K562 (cell line): ENCODE measurements around the gene PIP5K1B. TPM values are rescaled to one million over a fixed set of nuclear protein-coding genes. Genes with fewer than 3 reads are reported as not detected.

Experiments
- CREB3 ChIP-seq: fragments of 450-650 bp; conservative IDR thresholded peaks from 2 replicates; pipeline ENCODE4 v1.6.1; 2016; ENCODE audit warnings: missing genetic modification characterization, low read depth, mild to moderate bottlenecking, missing compliant biosample characterization, moderate library complexity
- MCM5 ChIP-seq: fragments of 450-650 bp; IDR thresholded peaks from 2 replicates; pipeline ENCODE4 v1.6.1; 2016; ENCODE audit warnings: low read depth
- PTRF ChIP-seq: fragments of 450-650 bp; IDR thresholded peaks from 2 replicates; pipeline ENCODE4 v1.6.1; 2016; ENCODE audit warnings: mild to moderate bottlenecking, missing genetic modification characterization, missing compliant biosample characterization
- SNRNP70 ChIP-seq: fragments of 200-400 bp; formaldehyde crosslinking; optimal IDR thresholded peaks from 2 replicates; pipeline ENCODE3; 2017; ENCODE audit warnings: low read depth, low read length
- TAF1 ChIP-seq: IDR thresholded peaks from 2 replicates; pipeline ENCODE4 v1.6.1; 2011; ENCODE audit warnings: mild to moderate bottlenecking, low read length, moderate library complexity; ENCODE audit not compliant: insufficient read depth, control insufficient read depth, severe bottlenecking; ENCODE audit errors: extremely low read depth
- ZKSCAN8 ChIP-seq: fragments of 200-800 bp; sonication (Bioruptor generic); IDR thresholded peaks from 2 replicates; pipeline ENCODE4 v1.6.1; 2016; ENCODE audit warnings: missing genetic modification characterization, missing compliant biosample characterization
- ZNF431 ChIP-seq: sonication (generic); formaldehyde crosslinking; IDR thresholded peaks from 2 replicates; pipeline ENCODE4 v1.8.0; 2022; ENCODE audit warnings: mild to moderate bottlenecking, missing genetic modification reagents
- polyA plus RNA-seq, 8 experiments: library from polyadenylated mRNA; depleted of rRNA in 4 of 8; stranded (reverse) in 5 of 8; unstranded in 3 of 8; fragments of >200 nt; fragmentation: Nextera tagmentation in 2 of 8; fragmentation: Illumina TruSeq in 1 of 8; extraction: Ambion mirVana in 2 of 8; extraction: Trizol in 1 of 8; gene quantifications; 2 replicates each; pipeline versions ENCODE4 v1.2.1 to v1.2.3, GENCODE V29; 2011 to 2014; ENCODE audit warnings: inconsistent platforms in 1 of 8, missing spikeins in 1 of 8
- total RNA-seq, 7 experiments: library from RNA; depleted of rRNA in 6 of 7; stranded (reverse); fragments of >200 nt in 6 of 7; fragmentation: Illumina TruSeq in 2 of 7; extraction: Trizol in 2 of 7; gene quantifications; 2 replicates each; pipeline versions ENCODE4 v1.2.1 to v1.2.3, GENCODE V29; 2011 to 2021; ENCODE audit warnings: low replicate concordance in 1 of 7
- TF ChIP-seq, protein P1 (sequence below), 3 experiments: fragments of 200-800 bp in 1 of 3; fragments of 250-450 bp in 1 of 3; fragments of 450-650 bp in 1 of 3; sonication (Bioruptor Pico) in 1 of 3; sonication (Bioruptor generic) in 1 of 3; formaldehyde crosslinking in 1 of 3; IDR thresholded peaks; 2 replicates each; pipeline versions ENCODE4 v1.6.1 to v1.8.0; 2016 to 2022; ENCODE audit warnings: mild to moderate bottlenecking in 2 of 3, missing genetic modification characterization in 2 of 3, missing compliant biosample characterization in 1 of 3, moderate library complexity in 1 of 3

The PIP5K1B gene
- total and polyA plus RNA-seq, 9 of the 15 experiments (the other 6 are each of a cell fraction or from before 2014, with no cell fraction given) = 3.1 to 12.9 (median 7.4) TPM

DNA sequence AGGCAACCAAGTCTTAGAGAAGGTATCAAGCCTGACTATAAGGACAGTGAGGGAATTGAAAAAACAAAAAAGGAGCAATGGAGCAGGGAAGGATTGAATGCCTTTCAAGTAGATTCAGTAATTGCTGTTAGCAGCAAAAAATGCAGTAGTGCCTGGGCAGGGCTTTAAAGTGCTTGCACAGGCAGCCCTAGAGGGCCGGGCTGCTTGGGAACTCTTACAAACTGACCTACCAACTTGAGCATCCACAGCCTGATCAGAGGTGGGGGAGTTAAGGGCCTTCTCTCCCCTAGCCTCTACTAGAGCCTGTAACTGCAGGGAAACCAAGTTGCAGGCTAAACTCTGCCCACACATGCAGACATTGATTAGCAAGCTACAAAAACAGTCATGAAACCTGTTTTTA is 349.9 kb downstream of the PIP5K1B start (continued):
- TF ChIP-seq SNRNP70 = no peak
- TF ChIP-seq, protein P1, sequence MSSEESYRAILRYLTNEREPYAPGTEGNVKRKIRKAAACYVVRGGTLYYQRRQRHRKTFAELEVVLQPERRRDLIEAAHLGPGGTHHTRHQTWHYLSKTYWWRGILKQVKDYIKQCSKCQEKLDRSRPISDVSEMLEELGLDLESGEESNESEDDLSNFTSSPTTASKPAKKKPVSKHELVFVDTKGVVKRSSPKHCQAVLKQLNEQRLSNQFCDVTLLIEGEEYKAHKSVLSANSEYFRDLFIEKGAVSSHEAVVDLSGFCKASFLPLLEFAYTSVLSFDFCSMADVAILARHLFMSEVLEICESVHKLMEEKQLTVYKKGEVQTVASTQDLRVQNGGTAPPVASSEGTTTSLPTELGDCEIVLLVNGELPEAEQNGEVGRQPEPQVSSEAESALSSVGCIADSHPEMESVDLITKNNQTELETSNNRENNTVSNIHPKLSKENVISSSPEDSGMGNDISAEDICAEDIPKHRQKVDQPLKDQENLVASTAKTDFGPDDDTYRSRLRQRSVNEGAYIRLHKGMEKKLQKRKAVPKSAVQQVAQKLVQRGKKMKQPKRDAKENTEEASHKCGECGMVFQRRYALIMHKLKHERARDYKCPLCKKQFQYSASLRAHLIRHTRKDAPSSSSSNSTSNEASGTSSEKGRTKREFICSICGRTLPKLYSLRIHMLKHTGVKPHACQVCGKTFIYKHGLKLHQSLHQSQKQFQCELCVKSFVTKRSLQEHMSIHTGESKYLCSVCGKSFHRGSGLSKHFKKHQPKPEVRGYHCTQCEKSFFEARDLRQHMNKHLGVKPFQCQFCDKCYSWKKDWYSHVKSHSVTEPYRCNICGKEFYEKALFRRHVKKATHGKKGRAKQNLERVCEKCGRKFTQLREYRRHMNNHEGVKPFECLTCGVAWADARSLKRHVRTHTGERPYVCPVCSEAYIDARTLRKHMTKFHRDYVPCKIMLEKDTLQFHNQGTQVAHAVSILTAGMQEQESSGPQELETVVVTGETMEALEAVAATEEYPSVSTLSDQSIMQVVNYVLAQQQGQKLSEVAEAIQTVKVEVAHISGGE (CRISPR knock-in tag; IDR thresholded peaks at IDR 0.05) = no peak
- no peak for TF ChIP-seq TAF1
- TF ChIP-seq PTRF (tag) = no peak
- no peak for TF ChIP-seq CREB3 (tag)
- TF ChIP-seq MCM5 = no peak
- TF ChIP-seq ZKSCAN8 (CRISPR knock-in tag) = no peak
- TF ChIP-seq ZNF431 (CRISPR knock-in tag) = no peak
